Osteoblast (primary cell): ENCODE measurements around the gene CYB5A. TPM values are rescaled to one million over a fixed set of nuclear protein-coding genes. Genes with fewer than 3 reads are reported as not detected.

Source experiments
- DNase-seq: peaks from one replicate; pipeline ENCODE4 v3.0.0; 2011; ENCODE audit warnings: low spot score, mixed read lengths; ENCODE audit not compliant: insufficient read length; ENCODE audit errors: missing footprints
- H2AFZ ChIP-seq: 2 replicates; pipeline ENCODE4 v1.6.0; 2011; ENCODE audit warnings: mild to moderate bottlenecking, low read length
- H3K27ac ChIP-seq: 2 replicates; pipeline ENCODE4 v1.5.1; 2011; ENCODE audit warnings: mild to moderate bottlenecking, low read depth, low read length, moderate library complexity
- H3K27me3 ChIP-seq: 2 replicates; pipeline ENCODE4 v1.6.0; 2012; ENCODE audit warnings: mild to moderate bottlenecking, control low read depth, inconsistent platforms, low read length, moderate library complexity; ENCODE audit not compliant: insufficient read depth
- H3K36me3 ChIP-seq: 2 replicates; pipeline ENCODE4 v1.5.1; 2011; ENCODE audit warnings: mild to moderate bottlenecking, low read length, control low read depth, moderate library complexity; ENCODE audit not compliant: insufficient read depth
- H3K4me1 ChIP-seq: 2 replicates; pipeline ENCODE4 v1.5.1; 2011; ENCODE audit warnings: mild to moderate bottlenecking, low read length, control low read depth, moderate library complexity; ENCODE audit not compliant: insufficient read depth
- H3K4me2 ChIP-seq: 2 replicates; pipeline ENCODE4 v1.6.0; 2011; ENCODE audit warnings: mild to moderate bottlenecking, low read length; ENCODE audit not compliant: insufficient read depth
- H3K4me3 ChIP-seq: fragments of 200-600 bp; sonication (generic); 3 replicates; pipeline ENCODE4 v1.5.1; 2012; ENCODE audit warnings: mild to moderate bottlenecking, low read length, inconsistent platforms; ENCODE audit not compliant: insufficient read depth
- H3K79me2 ChIP-seq: 2 replicates; pipeline ENCODE4 v1.6.0; 2012; ENCODE audit warnings: mild to moderate bottlenecking, low read length, control low read depth, inconsistent platforms; ENCODE audit not compliant: insufficient read depth
- H3K9me3 ChIP-seq: 2 replicates; pipeline ENCODE4 v1.5.1; 2011; ENCODE audit warnings: low read depth, low read length, control low read depth
- H4K20me1 ChIP-seq: 2 replicates; pipeline ENCODE4 v1.6.0; 2012; ENCODE audit warnings: mild to moderate bottlenecking, low read length, control low read depth; ENCODE audit not compliant: insufficient read depth
- CTCF ChIP-seq: IDR thresholded peaks from 2 replicates; pipeline ENCODE4 v1.5.1; 2011; ENCODE audit warnings: mild to moderate bottlenecking, low read depth, low read length, moderate library complexity; ENCODE audit errors: extremely low read depth
- total RNA-seq: library from RNA; depleted of rRNA; stranded (reverse); fragments of >200 nt; gene quantifications from 2 replicates; pipeline ENCODE4 v1.2.3, GENCODE V29; 2012

CYB5A gene
- total RNA-seq, 1 donor: 55.4 TPM

DNA sequence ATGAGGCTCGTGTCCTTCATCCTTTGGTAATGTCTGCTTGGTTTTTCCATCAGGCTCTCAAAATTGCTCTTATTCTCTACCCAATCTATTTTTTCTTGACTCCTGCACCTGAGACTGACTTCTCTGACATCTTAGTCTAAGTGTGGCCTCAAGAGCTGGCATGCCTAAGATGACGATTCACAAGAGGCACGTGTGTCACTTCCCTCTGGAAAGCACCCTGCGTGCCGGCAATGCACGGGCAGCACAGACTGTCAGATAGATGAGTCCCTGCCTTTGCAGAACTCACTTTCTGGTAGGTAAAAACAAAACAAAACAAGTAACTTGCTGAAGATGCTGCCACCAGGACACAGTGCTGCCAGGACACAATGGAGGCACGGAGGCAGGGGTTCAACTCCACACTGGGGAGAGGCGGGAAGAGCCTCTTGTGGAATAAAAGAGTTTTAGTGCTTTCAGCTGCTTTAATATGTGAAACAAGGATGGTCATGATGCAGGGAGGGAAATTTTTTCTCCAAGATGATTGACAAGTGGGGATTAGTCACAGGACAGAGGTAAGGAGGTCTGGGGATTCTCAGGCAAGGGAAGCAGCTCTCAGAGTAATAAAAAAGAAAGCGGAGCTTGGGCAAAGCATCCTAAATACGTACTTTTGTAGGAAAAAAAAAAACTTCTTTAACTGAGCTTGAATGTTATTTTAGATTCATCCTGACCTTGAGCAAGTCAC, 27.3 kb downstream of the CYB5A start:
- no peak overlapping the region for H3K27ac ChIP-seq
- H3K4me3 ChIP-seq: no peak overlapping the region
- peaks cover 3% of the 10 kb centered on the region for H3K36me3 ChIP-seq
- TF ChIP-seq CTCF: no peak
- no peaks in the 10 kb centered on the region for H3K79me2 ChIP-seq
- no peaks in the 10 kb centered on the region for H3K27me3 ChIP-seq
- H3K4me1 ChIP-seq: no peaks in the 10 kb centered on the region
- H2AFZ ChIP-seq: no peak overlapping the region
- no peaks in the 10 kb centered on the region for H3K9me3 ChIP-seq
- no peak for DNase-seq
- no peak overlapping the region for H3K4me2 ChIP-seq
- H4K20me1 ChIP-seq: peaks cover 2% of the 10 kb centered on the region

GRCh38 chr18:74261053-74261713, 30.6 kb downstream of the CYB5A start:
- no peaks in the 10 kb centered on the region for H3K9me3 ChIP-seq
- H4K20me1 ChIP-seq: no peaks in the 10 kb centered on the region
- H3K4me2 ChIP-seq: no peak overlapping the region
- H3K36me3 ChIP-seq: peaks cover 3% of the 10 kb centered on the region
- no peaks in the 10 kb centered on the region for H3K4me1 ChIP-seq
- H2AFZ ChIP-seq: no peak overlapping the region
- H3K27me3 ChIP-seq: no peaks in the 10 kb centered on the region
- TF ChIP-seq CTCF: no peak
- no peak for DNase-seq
- no peaks in the 10 kb centered on the region for H3K79me2 ChIP-seq
- H3K27ac ChIP-seq: no peak overlapping the region
- H3K4me3 ChIP-seq: no peak overlapping the region

DNA sequence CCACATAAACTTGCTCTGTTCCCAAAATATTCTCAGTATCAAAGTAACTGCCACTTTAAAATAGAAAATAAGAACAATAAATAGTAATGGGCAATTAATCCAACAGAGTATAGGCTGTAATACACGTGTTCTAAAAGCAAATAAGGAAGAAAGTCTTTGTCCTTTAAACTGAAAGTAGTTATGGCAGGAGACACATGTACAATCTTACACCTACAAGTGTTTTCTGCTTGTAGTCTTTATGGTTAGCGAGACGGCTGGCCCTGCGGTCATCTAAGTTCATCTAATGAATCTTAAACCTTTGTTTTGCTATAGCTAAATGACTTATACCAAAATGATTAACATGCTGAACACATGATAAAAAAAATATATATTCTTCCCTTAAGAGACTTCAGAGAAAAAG, 32.4 kb downstream of the CYB5A start:
- no peak overlapping the region for H3K27ac ChIP-seq
- H4K20me1 ChIP-seq: no peaks in the 10 kb centered on the region
- TF ChIP-seq CTCF: no peak
- no peak for DNase-seq
- peaks cover 3% of the 10 kb centered on the region for H3K36me3 ChIP-seq
- H3K4me3 ChIP-seq: no peak overlapping the region
- no peak overlapping the region for H2AFZ ChIP-seq
- no peak overlapping the region for H3K4me2 ChIP-seq
- H3K27me3 ChIP-seq: no peaks in the 10 kb centered on the region
- H3K9me3 ChIP-seq: no peaks in the 10 kb centered on the region
- no peaks in the 10 kb centered on the region for H3K4me1 ChIP-seq
- H3K79me2 ChIP-seq: no peaks in the 10 kb centered on the region

DNA sequence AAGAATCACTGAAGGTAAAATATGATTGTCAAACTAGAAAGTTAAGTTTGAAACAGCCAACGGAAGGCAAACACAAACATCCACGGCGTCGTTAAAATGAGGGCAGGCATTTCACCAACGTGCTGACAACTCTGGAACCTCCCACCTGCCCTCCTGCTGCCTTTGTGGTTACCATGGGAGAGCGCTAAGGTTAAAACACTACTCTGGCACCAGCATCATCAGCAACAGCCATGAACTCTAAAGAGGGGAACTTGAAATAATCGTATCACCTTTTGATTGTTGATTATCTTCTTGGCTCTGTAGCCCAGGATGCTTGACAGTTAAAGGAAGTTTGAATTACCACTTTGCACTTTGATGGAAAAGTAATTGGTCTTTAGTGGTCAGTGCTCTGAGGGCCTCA, 34.7 kb downstream of the CYB5A start:
- Histone ChIP-seq H2AFZ (no peak overlapping the region), H3K4me1 (peaks cover 5% of the 10 kb centered on the region), H3K27me3 (no peaks in the 10 kb centered on the region), H3K9me3 (no peaks in the 10 kb centered on the region), H4K20me1 (no peaks in the 10 kb centered on the region), H3K4me2 (no peak overlapping the region), H3K36me3 (peaks cover 3% of the 10 kb centered on the region), H3K27ac (no peak overlapping the region), H3K4me3 (no peak overlapping the region), H3K79me2 (no peaks in the 10 kb centered on the region)
- TF ChIP-seq CTCF: no peak
- no peak for DNase-seq
